ENCODE results near the gene FOXRED2.
"Not testable (repeated sequence)": the region's sequence is repeated elsewhere in the genome, so short reads cannot be mapped to it uniquely, and the experiment has no call there.

The FOXRED2 gene

DNA sequence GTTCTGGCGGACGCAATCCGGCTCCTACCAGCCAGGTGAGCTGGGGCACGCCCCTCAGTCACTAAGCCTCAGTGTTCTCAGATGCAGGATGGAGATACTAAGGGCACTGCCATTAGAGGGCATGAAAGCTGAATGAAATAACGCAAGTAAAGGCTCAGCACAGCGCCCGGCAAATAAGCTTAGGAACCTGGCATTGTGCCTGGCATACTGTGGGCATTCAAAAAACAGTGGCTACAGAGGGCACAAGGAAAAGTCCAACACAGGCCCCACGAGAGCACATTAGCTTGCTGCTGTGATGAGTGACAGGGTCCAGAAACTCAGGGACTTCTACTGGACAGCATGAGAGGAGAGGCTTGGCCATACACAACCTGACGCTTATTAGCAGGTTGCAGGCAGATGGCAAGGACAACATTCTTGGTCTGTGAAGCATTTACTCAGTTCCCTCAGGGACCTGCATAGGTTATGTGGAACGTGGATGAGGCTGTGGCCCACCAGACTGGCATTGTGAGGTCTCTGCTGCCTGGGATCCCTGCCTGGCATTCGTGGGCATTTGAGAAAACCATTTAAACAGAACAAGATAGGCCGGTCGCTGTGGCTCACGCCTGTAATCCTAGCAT lies 37.6 kb downstream of the FOXRED2 start:
- no peak for DNase-seq

DNA sequence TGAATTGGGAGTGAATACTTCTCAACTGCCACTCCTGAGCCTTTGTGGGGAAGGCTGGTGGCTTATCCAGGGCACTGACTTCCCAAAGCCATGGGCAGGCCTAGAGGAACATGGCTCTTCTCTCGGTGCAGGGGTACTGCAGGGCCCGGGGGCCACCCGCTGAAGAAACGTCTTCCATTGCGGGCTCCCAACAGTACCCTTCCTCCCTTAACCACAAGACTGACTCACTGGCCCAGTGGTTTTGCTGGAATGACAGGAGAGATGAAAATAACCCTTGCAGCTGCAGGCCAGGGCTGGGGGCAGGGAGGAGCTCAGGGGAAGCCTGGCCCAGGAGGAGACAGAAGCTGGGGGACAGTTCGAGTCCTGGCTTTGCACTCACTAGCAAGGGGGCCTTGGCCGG lies 38.9 kb downstream of the FOXRED2 start:
- DNase-seq: no peak

DNA sequence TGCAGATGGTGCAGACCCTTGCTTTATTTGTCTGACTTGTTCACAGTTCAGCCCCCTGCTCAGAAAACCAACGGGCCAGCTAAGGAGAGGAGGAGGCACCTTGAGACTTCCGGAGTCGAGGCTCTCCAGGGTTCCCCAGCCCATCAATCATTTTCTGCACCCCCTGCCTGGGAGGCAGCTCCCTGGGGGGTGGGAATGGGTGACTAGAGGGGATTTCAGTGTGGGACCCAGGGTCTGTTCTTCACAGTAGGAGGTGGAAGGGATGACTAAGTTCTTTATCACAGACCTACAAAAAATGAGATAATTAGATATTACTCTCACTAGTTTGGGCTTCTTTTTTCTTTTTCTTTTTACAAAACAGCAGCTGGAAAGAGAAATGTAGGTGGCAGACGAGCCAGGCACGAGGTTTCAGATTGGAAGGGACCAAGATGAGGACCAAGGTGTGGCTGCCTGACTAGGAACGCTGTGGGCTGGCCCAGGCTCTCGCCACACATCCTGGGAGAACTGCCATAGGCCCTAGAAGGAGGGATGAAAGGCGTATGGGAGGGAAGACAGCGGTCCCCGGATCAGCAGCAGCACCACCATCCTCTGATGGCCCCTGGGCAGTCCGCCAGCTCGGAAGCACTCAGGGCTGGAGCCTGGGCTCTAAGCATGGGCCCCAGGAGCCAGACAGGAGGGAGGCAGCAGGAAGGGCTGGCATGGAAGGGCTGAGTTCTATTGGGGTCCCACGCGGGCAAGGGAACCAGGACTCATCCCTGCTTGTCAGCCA lies 39.6 kb downstream of the FOXRED2 start:
- DNase-seq: no peak

DNA sequence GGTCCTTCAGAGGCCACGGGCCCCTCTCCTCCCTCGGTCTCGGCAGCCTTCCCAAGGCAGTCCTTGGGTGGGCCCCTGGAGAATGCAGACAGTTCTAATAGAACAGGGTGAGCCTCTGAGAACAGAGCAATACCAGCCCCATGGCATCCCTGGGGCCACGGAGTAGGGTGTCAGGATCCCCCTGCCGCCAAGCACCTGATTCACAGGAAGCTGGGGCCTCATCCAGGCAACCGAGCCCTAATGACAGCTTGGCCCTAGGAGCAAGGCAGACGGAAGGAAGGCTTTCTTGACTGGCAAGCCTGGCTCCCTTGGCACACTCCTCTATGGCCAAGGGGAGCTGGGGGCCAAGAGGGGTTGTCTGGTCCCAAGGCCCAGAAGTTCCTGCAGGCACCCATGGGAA lies 40.6 kb downstream of the FOXRED2 start:
- no peak for DNase-seq

DNA sequence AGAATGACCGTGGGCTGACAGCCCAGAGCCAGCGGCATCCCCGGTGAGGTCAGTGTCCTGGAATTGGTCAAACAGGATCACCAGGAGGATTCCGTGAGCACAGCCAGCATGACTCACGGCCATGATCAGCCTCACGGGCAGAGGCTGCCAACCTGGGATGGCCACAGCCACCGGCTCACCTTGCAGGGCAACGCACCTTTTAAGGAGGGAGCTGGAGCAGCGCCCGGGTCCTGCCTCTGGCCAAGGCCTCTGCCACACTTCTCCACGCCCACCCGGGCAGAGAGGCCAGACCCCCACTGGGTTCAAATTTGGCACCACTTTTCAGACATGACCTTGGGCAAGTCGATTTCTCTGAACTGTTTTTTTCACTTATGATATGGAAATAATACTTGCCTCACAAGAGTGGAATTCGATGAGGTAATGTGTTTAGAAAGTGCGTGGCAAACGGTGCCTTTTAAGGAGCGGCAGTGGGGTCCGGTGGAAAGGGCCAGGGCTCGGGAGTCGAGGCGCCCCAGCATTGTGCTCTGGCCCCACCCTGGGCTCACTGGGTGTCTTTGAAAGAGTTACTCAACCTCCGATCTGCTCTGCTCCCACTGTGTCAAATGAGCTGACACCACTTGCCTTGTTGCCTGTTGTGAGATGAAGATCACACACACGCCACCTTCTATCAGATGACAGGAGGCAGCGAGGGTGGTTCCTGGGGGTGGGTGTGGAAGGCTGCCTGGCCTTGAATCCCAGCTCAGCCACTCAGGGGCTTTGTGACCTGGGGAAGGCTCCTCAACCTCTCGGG lies 41.4 kb downstream of the FOXRED2 start:
- no peak for DNase-seq

DNA sequence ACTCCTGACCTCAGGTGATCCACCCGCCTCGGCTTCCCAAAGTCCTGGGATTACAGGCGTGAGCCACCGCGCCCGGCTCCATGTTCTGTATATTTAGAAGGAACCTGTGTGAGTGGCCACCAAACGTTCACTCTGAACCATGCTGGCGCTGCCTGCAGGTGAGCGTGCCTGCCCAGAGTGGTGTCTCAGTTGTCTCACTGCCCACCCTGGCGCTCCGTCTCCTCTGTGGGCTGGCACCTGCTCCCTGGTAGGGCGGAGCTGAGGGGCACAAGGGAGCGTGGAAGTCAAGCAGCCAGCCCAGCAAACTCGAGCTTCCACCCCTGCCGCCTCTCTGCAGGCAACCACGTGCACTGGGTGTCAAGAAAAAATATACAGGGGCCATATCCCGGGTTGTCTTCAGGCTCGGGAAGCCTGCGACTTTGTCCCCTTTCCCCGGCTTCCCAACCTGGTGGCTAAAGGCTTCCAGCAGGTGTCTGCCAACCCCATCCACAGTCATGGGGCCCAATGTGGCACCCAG lies 42.1 kb downstream of the FOXRED2 start:
- no peak for DNase-seq

DNA sequence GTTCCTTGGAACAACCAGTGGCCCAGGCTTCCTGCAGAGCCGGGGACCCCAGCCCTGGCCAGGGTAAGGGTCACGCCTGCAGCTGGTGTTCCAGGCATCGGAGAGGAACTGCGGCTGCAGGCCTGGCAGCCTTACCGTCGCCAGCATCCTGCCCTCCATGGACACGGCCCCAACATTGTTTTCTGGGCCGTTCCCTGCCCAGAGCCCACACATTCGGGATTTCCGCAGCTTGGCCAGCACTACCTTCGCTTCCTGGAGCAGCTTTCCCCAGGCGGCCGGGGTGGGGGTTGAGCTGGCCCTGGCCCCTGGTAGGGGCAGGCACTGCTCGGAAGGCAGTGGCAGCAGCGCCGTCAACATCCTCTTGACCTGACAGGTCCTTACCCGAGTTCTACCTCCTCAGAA lies 43.1 kb downstream of the FOXRED2 start:
- DNase-seq: no peak

DNA sequence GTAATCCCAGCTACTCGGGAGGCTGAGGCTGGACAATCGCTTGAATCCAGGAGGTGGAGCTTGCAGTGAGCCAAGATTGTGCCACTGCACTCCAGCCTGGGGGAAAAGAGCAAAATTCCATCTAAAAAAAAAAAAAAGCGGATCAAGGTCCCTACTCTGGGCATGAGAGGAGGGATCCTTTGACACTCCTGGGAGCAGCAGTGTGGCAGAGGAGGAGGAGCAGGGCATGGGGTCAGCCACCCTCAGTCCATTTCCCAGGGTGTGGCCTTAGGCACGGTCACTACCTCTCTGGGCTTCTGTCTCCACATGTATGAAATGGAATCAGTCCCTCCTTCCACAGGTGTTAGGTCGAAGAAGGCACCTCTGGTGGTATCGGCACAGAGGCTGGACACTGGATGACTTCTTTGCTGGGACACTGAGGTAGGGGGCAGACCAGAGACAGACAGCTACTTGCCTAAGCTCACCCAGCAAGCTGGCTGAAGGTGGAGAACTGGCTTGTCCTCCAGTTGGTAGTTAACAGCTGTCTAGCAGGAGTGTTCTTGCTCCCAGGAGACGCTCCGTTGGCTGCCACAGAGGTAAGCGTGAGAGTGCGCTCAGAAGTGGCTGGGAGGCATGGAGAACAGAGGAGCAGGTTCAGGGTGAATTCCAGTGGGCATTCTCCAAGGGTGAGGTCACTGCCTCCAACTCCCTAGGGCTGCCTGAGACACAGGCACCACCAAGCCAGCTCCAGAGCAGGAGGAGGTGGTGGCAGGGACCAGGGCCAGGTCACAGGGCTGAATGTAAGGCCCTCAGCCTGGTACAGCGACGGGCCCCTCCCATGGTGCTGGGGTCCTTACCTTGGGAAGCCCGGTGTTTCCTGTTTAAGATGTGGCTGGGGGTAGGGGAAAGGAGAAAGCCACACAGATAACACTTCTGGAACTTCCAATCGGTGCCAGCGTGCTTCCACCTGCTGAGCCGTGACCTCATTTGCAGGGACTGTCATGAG lies 44.9 kb downstream of the FOXRED2 start:
- DNase-seq: peak; percentile 61

DNA sequence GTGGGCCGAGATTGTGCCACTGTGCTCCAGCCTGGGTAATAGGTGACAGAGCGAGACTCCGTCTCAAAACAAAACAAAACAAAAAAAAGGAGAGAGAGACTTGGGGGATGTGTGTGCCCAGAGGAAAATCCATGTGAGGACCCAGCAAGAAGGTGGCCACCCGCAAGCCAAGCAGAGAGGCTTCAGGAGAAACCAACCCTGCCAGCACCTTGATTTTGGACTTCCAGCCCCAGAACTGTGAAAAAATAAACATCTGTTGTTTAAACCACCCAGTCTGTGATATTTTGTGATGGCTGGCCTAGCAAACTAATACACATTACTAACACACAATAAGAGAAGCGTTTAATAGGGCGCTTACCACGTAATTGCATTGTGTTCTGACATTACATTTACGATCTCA lies 46.6 kb downstream of the FOXRED2 start:
- no peak for DNase-seq

DNA sequence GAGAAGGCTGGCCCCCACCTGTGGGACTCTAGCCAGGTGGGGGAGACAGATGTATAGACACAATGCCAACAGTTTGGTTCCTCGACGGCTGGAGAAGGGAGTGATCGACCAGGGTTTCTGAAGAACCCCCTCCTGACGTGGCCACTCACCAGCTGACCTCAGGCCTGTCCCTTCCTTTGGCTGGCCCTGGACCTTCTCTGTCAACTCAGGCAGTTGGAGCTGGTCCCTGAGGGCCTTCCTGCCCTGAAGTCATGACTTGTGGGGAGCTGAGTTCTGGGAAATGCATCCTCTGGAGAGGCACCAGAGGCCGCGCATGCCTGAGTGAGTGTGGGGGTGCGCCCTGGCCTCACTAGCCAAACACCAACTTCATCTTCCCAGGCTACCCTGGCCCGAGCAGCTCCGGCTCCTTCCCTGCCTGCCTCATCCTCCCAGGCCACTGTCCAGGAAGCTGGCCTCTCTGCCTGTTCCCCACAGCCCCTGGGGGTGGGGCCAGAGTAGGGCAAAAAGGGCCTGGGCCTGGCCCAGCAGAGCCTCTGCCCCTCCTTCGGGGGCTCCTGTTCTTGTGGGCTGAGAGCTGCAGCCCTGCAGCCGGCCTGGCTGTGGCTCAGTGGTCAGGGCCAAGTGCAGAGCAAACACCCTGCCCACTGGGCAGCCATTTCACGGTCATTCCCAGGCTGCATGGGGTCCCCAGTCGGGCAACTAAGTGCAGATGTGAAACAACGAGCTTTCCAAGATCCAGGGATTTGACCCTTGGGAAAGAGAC lies 49.0 kb downstream of the FOXRED2 start:
- DNase-seq: no peak

DNA sequence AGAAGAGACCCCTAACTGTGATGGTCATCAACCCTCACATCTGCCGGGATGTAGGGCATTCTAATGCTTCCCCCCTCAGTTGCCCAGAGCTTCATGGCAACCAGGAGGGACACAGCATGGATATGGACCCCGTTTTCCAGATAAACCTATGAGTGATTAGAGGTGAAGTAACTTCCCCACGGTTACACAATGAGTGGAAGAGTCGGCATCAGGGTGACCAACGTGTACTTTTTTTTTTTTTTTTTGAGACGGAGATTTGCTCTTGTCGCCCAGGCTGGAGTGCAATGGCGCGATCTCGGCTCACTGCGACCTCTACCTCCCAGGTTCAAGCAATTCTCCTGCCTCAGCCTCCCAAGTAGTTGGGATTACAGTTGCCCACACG lies 50.4 kb downstream of the FOXRED2 start:
- DNase-seq: no peak

DNA sequence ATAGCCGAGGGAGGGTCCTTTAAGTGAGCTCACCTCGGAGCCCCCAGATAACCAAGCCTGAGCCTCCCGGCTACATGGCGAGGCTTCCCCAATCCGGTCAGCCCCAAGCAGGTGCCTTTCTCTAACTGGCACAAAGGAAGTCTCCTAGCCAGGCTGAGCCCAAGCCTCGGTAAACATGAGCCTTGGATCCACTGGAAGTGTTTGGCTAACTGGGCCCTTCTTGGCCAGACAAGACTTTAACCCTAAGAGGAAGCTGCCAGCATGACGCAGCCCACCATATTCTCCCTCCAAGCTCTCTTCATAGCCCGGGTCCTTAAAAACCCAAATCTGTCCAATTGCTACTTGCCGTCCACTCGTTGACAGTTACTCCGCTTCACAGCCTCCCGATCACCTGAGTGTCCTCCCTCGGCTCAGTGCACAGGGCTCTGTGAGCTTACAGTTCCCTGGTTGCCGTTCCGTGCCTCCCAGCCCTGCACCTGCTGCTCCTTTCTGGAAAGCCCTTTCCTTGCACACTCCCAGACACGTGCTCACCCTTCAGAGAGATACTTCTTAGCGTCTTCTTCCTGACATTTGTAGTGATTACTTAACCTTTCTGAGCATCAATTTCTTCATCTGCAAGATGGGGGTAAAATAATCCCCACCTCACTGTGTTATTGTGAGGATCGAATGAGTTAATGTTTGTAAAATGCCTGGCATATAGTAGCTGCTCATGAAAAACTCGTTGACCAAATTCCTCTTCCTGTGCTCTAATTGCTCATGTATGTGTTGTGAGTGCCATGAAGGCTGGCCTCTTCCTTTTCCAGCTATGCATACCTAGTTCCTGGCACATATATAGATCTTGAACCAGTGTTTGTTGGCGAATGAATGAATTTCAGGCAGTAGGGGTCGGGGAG lies 51.0 kb downstream of the FOXRED2 start:
- peak; percentile 21 for DNase-seq

DNA sequence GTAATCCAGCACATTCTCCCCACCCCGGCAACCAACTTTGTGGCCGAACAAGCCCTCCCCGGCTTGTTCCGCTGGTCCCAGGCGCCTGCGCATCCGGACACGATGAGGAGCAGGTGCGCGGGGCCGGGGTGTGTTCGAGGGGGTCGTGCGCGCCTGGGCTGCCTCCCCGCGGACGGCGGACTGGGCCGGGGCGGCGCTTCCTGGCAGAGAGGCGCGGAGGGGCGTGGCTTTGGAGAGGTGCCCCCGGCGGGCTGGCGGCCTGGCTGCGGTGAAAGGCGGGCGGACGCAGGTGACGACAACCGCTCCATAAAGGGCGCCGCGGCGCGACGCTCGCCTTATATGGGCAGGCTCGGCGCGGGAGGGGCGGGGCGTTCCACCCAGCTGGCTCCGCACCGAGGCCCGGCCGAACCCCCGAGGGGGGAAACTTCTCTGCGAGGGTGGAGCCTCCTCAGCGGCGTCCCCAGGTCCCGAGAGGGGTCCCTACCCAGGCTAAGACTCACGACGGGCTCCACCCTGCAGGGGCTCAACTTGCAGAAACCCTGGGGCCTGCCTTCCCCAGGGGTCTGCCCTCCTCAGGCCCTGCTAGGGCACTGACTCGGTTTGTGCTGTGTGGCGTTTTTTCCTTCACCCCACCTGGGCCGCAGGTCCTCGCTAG lies 51.8 kb downstream of the FOXRED2 start:
- peak; percentile 91 for DNase-seq

DNA sequence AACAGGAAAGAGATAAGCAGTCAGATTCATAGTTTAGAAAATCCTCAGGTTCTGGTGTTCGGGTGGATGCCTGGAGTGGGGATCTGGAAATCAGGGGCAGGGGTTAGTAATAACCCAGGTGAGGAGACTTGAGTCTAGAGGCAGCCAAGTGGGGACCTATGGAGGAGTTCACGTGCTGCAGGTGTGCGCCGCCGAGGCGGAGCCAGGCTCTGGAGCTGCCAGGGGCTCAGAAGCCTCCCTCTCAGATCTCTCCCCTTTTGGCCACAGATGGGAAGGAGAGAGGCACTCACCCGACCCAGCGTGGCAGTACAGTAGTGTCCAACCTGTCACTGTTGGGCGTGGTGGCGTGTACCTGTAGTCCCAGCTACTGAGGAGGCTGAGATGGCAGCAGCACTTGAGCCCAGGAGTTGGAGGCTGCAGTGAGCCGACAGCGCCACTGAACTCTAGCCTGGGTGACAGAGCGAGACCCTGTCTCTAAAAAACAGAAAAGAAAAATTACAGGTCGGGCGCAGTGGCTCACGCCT lies 52.9 kb downstream of the FOXRED2 start:
- no peak for DNase-seq

DNA sequence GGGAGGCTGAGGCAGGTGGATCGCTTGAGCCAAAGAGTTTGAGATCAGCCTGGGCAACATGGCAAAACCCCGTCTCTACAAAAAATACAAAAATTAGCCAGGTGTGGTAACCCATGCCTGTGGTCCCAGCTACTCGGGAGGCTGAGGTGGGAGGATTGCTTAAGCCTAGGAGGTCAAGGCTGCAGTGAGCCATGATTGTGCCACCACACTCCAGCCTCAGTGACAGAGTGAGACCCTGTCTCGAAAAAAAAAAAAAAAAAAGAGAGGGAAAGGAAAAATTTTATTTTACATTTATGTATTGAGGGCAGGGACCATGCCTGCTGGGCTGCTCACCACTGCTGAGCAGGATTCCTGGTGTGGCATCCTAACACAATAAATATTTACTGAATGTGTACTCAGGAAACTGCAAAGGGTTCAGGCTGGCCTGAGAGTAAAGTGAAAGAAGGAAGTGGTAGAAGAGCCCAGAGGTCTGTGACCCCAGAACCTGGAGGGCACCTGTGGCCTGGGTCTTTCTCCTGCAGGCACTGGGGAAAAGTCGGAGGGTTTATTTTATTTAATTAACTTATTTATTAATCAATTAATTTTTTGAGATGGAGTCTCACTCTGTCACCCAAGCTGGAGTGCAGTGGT lies 53.7 kb downstream of the FOXRED2 start:
- not testable (repeated sequence) for DNase-seq

DNA sequence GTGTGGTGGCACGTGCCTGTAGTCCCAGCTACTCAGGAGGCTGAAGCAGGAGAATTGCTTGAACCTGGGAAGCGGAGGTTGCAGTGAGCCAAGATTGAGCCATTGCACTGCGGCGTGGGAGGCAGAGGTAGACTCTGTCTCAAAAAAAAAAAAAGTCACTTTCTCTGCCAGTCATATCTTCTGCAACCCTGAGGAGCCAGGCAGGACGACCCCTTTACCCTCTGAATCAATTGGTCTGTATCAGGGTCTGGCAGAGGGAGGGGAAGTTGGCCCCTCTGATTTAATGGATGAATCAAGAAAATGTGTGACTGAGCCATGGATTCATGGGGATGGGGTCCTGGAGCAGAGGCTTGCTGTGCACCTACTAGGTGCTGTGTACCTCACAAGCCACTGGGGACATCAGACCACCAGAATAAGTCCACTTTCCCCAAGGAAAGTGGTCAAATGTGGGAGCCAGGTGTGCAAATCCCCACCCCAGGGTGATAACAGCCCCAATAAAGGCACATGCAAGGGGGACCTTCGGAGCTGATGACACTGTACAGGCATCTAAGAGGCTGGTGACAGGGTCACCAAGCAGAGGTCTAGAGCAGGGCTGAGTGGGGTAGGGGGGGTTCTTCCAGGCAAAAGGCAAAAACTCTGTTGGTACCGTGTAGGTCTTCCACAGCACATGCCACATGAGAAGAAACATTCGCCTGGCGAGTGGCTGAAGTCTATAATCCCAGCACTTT lies 54.4 kb downstream of the FOXRED2 start:
- DNase-seq: no peak

DNA sequence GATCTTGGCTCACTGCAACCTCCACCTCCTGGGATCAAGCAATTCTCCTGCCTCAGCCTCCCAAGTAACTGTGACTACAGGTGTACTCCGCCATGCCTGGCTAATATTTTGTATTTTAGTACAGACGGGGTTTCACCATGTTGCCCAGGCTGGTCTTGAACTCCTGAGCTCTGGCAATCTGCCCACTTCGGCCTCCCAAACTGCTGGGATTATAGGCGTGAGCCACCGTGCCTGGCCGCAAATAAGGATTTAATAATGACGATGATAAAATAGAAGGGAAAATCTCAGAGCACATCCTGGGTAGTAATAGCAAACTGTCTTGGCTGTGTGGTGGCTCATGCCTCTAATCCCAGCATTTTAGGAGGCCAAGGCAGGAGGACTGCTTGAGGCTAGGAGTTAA lies 55.9 kb downstream of the FOXRED2 start:
- DNase-seq: not testable (repeated sequence)

DNA sequence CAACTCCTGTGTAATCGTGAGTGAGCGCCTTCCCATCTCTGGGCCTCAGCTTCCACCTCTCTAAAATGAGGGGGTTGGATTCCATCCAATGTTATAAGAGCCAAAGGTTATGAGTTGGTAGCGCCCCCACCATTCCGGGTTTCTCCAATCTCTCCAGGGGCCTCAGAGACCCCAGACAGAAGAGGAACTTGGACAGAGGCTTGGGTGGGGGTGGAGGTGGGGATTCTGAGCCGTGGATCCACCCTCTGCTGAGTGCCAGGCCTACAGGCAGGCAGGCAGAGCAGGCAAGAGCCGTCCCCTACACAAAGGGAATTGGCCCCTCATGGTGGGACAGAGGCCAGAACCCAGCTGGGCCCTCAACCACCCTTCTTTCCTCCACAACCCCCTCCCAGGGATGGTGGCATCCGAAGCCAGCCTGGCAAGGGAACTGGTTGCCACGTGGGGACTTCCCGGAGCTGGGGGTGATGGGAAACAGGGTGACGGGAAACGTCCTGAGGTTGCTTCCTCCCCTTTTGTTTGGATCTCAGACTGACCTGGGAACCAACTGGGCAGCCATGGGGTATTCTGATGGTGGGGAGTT lies 57.2 kb downstream of the FOXRED2 start:
- no peak for DNase-seq

Data from retina (tissue), 1 donor.